HL-60/S4 treated with phorbol 12-myristate 13-acetate at 8.2 ng/mL for 4 days and 3 days (cell line): ENCODE results near the gene FNIP2.
"Not testable (repeated sequence)": the region's sequence is repeated elsewhere in the genome, so short reads cannot be mapped to it uniquely, and the experiment has no call there.

ENCODE experiments used
- in situ Hi-C: fragments of 300-500 bp; cut with MboI; formaldehyde crosslinking; loops from 2 replicates; pipeline ENCODE4 v1.15.0; 2022; ENCODE audit warnings: low sequenced_read_pairs

Gene FNIP2

DNA sequence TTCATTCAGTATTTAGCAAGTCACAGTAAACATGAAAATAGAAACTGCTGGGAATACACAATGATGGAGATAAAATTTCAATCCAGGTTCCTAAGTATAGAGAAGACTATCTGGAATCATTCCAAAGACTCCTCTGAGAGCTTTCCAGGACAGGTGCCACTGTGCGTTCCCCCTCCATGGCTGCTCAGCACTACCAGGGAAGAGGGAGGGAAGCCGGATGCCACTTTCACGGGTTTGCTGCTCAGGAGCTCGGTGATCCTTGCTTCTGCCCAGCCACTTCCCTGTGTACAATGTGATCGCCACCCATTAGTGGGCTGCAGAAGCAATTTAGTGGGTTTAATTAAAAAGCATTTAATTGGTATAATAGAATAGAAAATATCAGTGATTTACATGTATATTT is 94.5 kb downstream of the FNIP2 start:
- in situ Hi-C loops: no loop called here

DNA sequence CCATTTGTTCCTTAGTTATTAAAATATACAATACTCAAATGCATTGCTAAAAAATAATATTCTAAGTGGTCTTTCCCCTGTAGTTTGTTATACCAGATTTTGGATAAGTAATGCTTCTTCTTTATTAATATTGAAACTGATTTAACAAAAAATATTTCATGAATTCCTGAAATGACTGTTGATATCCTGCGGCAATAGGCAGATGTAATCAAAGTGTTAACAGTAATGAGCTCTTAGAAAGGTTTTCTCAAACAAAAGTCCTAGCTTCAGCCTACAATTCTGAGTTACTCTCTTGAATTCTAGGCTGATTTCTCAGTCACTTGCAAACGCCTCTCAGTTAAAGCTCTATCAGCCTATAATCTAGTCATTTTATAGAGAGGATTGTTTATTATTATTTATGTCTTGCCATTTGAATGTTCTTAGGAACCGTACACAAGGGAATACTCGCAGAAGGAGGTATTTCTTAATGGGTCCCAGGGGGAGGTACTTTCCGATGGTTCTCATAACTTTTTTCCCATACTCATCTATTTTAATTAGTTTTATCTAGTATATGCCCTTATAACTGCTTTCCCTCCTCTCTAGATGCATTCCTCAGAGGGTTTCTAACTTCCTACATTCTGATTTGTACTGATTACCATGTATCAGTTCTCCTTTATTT is 96.8 kb downstream of the FNIP2 start:
- in situ Hi-C loops: no loop called here

DNA sequence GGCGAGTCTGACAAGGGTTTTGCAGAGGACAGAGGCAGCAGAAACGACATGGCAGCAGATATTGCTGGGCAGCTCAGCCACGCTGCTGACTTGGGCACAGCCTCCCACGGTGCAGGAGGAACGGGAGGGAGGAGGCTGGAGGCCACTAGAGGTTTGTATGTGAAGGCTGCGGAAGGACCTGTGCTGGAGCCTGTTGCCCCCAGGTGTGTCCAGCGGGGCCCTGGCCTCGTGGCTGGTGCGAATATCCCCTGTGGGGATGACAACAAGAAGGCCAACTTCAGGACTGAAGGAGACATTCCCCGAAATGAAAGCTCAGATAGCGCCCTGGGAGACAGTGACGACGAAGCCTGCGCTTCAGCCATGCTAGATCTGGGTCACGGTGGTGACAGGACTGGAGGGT is 100.2 kb downstream of the FNIP2 start:
- in situ Hi-C loops: no loop called here

DNA sequence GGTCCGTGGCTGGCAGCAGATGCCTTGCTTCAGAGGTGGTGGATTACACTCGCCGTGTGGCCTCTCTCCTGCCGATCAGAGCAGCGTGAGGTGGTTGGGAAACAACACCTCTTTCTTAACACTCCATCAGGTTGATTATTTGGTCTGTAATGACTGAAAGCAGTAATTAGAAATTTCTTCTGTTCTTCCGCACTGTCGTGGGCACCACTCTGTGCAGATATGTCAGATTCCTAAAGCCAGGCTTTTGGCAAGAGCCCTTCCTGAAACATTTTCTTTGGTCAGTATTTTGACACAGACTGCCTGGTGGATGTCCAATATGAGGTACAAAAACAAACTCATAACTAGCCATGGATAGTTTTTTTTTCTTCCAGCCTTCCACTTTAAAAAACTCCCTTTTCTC is 100.9 kb downstream of the FNIP2 start:
- in situ Hi-C loops: no loop called here

DNA sequence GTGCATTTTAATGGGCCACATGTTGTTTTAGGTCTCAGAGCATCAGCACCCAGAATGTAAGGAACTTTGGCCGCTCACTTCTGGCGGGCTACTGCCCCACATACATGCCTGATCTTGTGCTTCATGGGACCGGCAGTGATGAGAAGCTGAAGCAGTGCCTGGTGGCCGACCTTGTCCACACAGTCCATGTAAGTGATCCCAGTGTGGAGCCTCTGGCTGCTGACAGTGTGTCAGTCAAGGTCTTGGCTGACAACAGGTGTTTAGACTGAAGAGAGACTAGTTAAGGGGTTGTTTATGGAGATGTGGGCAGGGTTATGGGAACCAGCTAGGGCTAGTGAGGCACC is 101.4 kb downstream of the FNIP2 start:
- in situ Hi-C loops: no loop called here

DNA sequence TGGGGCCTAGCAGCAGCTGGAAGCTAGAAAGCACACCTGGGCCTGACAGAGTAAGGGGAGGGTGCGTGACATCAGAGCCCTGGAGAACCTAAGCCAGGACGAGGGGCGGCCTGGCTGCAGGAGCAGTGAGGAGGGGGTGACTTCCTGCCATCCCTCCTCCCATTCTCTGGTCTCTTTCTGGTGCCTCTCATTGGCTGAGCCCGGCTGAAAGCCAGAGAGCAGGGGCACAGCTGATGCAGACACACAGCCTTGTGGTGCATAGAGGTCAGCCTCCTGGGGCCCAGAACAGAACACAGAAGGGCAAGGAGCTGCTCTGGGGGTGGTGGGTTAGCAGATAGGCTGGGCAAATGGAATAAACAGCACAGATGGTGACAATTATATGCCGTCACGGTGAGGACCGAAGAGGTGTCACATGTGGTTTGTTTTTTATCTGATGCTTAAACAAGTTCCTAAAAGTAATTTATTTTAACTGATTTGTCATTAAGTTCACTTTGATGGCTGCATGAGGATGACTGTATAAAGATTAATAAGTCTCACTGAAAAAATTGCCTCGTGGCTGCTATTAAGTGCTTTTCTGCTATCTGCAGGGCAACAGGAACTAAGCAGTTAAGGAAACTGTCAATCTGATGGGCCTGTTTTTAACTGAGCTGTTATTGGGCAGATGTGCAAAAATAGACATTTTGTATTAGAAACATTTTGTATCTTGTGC is 102.0 kb downstream of the FNIP2 start:
- in situ Hi-C loops: no loop called here

DNA sequence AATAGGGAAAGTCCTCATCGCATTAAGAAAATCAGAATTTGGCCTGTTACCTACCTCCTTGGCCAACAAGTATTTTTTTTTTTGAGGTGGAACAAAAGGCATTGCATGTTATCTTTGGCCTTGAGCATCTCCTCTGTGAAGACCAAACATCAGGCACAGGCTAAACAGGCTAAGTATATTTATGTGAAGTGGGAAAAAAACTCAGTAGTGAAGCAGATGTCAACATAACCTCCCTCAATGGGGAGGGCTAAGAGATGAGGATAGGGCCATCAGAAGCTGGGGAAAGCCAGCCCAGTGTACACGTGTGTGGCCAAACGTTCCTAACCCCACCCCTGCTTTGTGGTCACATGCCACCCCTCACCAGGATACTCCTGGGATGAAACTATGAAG is 102.5 kb downstream of the FNIP2 start:
- in situ Hi-C loops: no loop called here

DNA sequence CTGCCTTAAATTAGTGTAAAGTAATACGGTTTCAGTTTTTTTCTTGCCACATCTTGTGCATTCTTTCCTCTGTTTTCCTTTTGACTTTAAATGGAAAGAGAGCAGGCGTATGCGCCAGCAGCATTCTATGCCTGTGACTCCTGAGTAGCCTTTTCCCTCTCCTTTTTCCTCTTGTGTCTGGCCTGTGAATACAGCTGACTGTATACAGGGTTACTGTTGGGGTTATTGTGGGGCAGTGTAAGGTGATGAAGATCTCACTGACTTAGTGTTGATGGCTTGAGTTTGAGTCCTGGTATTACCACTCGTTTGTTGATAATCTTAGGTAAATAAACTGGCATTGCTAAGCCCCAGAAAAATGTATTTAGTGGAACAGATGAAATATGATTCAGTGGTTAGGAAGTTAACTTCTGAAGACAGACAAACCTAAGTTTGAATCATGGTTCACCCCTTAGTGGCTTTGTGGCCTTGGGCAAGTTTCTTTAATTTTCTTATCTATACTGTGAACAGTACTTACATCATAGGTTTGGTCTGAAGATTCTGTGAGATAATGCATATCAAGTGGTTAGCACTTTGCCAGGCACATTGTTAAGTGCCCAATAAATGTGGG is 105.1 kb downstream of the FNIP2 start:
- in situ Hi-C loops: no loop called here

DNA sequence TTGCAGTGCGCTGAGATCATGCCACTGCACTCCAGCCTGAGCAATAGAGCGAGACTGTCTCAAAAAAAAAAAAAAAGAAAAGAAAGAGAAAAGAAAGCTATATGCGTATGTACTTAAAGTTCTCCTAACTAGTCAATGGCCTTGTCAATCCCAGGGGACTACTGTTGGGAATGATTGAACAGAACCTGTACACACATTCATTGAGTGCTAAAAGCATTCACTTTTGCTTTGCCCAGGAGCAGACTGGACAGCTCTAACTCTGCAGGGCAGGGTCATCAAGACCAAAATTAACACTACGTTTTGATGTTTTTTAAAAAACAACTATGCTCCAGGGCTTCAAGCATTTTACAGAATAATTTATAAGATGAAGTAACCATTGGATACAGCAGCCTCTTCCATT is 106.2 kb downstream of the FNIP2 start:
- in situ Hi-C loops: no loop called here

DNA sequence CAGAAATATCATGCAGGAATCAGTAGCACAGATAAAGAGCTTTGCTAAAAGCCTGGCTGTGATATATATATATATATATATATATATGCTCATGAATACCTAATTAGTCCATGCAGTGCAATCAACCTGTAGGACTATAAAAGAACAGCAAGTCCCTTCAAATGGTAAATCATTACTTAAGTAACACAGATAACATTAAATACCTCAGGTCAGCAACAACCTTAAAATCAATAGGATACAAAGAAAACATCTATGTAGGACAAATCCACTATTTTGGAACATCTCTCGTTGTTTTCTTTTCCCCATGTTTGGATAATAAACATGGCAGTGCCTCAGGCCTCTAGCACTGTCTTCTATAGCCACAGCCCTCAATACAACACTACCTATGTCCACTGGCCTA is 106.6 kb downstream of the FNIP2 start:
- in situ Hi-C loops: no loop called here

DNA sequence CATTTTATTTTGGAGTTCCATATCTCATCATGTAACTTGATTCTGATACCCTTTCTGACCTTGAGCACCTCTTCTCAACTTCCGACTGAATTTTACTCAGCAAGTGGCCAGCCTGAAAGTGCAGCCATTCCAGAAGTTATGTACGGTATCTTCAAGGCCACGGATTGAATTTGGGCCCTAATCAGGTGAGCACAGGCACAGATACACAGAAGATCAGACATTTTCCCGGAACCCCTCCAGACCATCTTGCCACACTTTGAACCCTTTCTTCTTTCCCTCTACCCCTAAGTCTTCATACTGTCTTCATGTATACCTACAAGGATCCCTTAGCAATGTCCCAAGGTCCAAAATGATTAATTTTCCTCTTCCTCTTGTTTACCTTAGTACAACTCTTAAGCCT is 108.2 kb downstream of the FNIP2 start:
- in situ Hi-C loops: no loop called here

DNA sequence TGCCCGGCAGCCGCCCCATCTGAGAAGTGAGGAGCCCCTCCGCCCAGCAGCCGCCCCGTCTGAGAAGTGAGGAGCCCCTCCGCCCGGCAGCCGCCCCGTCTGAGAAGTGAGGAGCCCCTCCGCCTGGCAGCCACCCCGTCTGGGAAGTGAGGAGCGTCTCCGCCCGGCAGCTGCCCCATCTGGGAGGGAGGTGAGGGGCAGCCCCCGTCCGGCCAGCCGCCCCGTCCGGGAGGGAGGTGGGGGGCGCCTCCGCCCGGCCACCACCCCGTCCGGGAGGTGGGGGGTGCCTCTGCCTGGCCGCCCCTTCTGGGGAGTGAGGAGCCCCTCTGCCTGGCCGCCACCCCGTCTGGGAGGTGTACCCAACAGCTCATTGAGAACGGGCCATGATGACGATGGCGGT is 113.3 kb downstream of the FNIP2 start:
- in situ Hi-C loops: not testable (repeated sequence)

DNA sequence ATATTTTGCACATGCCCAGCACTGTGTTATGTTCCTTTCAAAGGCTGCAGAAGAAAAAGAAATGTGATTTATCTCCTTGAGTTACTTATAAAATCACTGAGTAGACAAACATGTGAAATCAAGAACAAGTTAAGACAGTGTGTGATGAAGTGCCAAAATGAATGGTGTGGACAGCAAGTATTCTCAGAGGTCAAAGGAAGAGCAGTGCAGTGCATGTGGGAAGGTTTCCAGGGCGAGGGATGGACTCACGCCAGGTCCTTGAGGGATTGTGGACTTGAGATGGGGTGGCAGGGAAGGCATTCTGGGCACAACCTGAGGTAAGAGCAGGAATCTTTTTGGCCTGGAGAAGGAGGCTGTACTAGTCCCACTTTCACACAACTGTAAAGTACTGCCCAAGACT is 115.5 kb downstream of the FNIP2 start:
- in situ Hi-C loops: no loop called here

DNA sequence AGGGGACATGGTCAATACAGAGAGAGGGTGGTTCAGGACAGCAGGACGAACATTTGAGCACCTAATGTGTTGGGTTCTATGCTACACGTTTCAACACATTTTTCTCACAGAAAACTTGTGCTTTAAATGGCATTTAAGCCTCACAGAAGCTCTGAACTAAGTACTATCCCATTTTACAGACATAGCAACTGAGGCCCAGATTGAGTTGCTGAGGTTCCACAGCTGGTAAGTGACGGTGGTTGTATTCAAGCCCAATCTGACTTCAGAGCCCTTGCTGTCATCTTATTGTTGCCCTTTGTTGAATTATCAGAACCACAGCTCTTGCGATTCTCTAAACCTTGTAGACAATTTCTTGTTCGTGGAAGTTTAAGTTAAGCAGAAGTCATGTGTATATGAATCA is 116.7 kb downstream of the FNIP2 start:
- in situ Hi-C loops: no loop called here

DNA sequence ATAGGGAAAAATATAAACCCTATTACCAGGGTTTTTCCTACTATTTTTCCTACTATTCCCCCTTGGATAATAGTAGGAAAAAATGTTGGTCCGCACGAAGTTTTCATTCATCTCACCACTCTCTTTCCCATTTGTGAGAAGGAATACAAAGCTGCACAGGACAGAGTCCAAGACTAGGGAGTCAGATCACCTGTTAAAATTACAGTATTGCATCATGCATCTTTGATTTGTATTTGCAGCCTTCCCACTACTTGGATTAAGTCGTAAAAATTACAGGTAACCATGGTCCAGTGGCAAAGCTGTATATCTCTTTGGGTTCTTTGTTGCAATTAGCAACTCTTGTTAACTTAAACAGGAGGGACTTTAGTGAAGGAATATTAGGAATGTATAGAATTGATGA is 121.5 kb downstream of the FNIP2 start:
- in situ Hi-C loops: no loop called here

DNA sequence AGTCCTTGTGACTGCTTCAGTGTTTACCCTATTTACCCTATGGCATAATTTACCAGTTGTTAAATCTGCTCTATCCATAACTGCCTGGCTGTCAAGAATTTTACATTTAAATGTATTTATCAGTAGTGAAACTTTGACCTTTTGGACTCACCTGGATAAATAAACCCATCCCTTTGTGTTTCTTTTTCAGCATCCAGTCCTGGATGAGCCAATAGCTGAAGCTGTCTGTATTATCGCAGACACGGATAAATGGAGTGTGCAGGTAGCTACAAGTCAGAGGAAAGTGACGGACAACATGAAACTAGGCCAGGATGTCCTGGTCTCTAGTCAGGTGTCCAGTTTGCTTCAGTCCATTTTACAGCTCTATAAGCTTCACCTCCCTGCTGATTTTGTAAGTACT is 122.4 kb downstream of the FNIP2 start:
- in situ Hi-C loops: no loop called here

DNA sequence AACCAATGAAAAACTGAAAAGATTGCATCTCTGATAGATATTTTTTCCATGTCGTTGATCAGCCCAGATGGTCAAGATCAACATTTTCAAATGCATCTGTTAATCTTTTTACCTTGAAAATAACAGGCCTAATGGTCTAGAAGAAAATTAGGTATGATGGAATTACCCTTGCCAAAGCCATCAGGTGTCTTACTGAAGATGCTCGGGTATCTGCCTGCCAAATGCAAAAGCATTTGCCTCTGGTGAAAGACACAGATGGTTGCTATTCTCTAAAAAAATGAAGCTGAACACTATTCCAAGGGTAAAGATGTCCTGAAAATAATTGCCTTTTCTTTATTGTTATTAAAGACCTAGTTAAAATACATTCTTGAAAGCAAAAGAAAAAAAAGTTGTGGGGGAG is 126.0 kb downstream of the FNIP2 start:
- in situ Hi-C loops: no loop called here

DNA sequence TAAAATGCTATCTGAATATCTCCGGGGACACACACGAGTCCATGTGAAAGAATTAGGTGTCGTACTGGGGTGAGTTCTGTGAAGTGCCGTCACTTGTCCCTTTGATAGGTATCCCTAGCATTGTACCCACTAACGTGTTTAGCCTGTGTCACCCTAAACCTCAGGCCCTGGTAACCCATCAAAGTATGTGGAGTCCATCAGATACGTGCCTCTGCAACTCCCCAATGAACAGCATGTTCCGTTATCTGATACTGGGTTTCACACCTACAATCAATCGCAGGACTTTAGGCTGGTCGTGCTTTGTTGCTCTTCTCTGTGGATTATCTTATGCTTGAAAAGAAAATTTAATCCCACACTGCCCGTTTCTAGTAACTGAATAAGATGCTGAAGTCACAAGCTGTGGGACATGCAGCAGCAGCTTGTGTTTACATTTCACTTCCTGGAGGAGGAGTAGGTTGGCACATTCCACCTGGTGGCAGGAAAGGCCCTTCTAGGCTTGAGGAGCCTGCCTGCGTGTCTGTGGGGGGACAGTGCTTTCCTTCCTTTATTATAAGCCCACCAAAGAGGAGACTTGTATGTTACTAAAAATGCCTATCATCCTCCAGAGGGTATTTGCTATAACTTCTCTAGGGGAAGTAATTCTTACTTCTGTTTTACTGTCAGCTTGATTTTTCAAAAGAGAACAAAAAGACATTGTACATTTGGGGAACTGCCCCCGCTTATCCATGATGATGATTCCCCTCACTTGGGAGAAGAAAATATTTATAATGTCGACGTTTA is 127.2 kb downstream of the FNIP2 start:
- in situ Hi-C loops: no loop called here

DNA sequence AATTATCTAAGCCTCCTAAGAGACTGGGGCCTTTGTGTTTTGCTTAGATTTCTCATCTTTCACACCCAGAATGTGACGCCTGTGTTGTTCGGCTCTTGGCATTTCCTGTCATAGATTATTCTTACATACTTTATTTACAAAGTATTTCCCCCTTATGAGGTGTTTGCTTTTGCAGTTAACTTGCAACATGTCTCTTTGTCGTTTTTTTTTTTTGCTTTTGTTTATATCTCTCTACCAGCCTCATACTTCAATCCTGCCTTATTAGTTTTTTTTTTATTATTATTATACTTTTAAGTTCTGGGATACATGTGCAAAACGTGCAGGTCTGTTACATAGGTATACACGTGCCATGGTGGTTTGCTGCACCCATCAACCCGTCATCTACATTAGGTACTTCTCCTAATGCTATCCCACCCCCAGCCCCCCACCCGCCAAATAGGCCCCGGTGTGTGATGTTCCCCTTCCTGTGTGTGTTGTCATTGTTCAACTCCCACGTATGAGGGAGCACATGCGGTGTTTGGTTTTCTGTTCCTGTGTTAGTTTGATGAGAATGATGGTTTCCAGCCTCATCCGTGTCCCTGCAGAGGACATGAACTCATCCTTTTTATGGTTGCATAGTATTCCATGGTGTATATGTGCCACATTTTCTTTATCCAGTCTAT is 127.9 kb downstream of the FNIP2 start:
- in situ Hi-C loops: not testable (repeated sequence)

DNA sequence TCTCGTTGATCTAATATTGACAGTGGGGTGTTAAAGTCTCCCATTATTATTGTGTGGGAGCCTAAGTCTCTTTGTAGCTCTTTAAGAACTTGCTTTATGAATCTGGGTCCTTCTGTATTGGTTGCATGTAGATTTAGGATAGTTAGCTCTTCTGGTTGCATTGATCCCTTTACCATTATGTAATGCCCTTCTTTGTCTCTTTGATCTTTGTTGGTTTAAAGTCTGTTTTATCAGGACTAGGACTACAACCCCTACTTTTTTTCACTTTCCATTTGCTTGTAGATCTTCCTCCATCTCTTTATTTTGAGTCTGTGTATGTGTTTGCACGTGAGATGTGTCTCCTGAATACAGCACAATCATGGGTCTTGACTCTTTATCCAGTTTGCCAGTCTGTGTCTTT is 131.6 kb downstream of the FNIP2 start:
- in situ Hi-C loops: not testable (repeated sequence)
